Lower leg skin (tissue), 4 donors: Measurements from ENCODE around the gene SNX18. TPM values are rescaled to one million over a fixed set of nuclear protein-coding genes. Genes with fewer than 3 reads are reported as not detected.
A peak's percentile ranks its signal among the peaks of the same experiment; 100 is the strongest.

Experiments used
- DNase-seq, 2 donors: peaks; one replicate each; pipeline ENCODE4 v3.0.0-alpha.2; 2019; ENCODE audit warnings: low spot score in 2 of 2
- H3K4me3 ChIP-seq: fragments of 200-600 bp; sonication (generic); 2 replicates; pipeline ENCODE4 v1.5.1; 2017; ENCODE audit warnings: mild to moderate bottlenecking, low read depth; ENCODE audit not compliant: poor library complexity, severe bottlenecking
- POLR2A ChIP-seq, 2 donors: fragments of 450-650 bp; IDR thresholded peaks; one replicate each; pipeline ENCODE4 v1.6.1; 2016 to 2017; ENCODE audit warnings: antibody characterized with exemption in 2 of 2, mild to moderate bottlenecking in 1 of 2, moderate library complexity in 1 of 2
- WGBS, 2 donors: methylation state at CpG; one replicate each; pipeline ENCODE4 v1.1.5; 2018; 5-methylcytosine and 5-hydroxymethylcytosine counted together
- intact Hi-C: fragments of 100-400 bp; cut with DNase I; formaldehyde crosslinking; loops from one replicate; pipeline ENCODE4 v1.15.0; 2023; ENCODE audit warnings: low total_unique reads
- total RNA-seq, 4 donors: library from RNA; depleted of rRNA; stranded (reverse); fragments of >200 nt; gene quantifications; one replicate each; pipeline ENCODE4 v1.1.0, GENCODE V29; 2016
- TF ChIP-seq, protein P1 (sequence below), 3 donors: fragments of 450-650 bp; IDR thresholded peaks; one replicate each; pipeline ENCODE4 v1.5.1; 2016; ENCODE audit warnings: antibody characterized with exemption in 3 of 3, mild to moderate bottlenecking in 3 of 3, moderate library complexity in 2 of 3

The SNX18 gene
- total RNA-seq, 4 donors from 2014 or later, result 38.5 to 59.6 (median 51.2) TPM

DNA sequence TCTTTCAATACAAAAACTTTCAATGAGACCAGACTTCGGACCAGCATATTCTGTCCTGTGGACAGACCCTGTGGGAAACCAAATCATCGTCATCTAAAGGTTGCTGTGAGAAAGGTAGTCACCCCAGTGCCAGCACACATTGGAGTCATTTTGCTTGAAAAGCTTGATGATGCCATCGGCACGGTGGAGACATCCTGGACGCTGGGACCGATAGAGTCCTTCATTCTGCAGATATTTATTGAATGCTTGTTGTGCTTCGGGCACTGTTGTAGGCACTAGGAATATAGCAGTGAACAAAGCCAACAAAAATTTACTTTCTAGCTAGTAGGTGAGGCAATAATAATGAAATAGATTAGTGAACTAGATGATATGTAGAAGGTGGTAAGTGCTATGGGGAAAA is 34.9 kb downstream of the SNX18 start:
- WGBS, 2 donors, result 96 to 98% methylated on average over 7 of the region's 7 CpGs
- peak in 1 of 2 donors; percentile 17 for DNase-seq
- TF ChIP-seq POLR2A (IDR thresholded peaks at IDR 0.05), result no peak
- TF ChIP-seq, protein P1, sequence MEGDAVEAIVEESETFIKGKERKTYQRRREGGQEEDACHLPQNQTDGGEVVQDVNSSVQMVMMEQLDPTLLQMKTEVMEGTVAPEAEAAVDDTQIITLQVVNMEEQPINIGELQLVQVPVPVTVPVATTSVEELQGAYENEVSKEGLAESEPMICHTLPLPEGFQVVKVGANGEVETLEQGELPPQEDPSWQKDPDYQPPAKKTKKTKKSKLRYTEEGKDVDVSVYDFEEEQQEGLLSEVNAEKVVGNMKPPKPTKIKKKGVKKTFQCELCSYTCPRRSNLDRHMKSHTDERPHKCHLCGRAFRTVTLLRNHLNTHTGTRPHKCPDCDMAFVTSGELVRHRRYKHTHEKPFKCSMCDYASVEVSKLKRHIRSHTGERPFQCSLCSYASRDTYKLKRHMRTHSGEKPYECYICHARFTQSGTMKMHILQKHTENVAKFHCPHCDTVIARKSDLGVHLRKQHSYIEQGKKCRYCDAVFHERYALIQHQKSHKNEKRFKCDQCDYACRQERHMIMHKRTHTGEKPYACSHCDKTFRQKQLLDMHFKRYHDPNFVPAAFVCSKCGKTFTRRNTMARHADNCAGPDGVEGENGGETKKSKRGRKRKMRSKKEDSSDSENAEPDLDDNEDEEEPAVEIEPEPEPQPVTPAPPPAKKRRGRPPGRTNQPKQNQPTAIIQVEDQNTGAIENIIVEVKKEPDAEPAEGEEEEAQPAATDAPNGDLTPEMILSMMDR (IDR thresholded peaks at IDR 0.05), result no peak

GRCh38 chr5:54553659-54554207 is 36.2 kb downstream of the SNX18 start:
- peak in 1 of 2 donors; percentile 59 for DNase-seq
- TF ChIP-seq, protein P1 (IDR thresholded peaks at IDR 0.05), result no peak
- no peak for TF ChIP-seq POLR2A (IDR thresholded peaks at IDR 0.05)
- WGBS, 2 donors, result 75 to 79% methylated on average over 4 of the region's 4 CpGs
- intact Hi-C loops, result no loop called here
- H3K4me3 ChIP-seq, result no peak overlapping the region

More for the DNA sequence above, 34.9 kb downstream of the SNX18 start:
- no peak overlapping the region for H3K4me3 ChIP-seq
- intact Hi-C loops, result no loop called here

GRCh38 chr5:54556141-54556540 is 38.6 kb downstream of the SNX18 start:
- intact Hi-C loops, result no loop called here
- WGBS, 2 donors, result 61 to 78% methylated on average over 3 of the region's 3 CpGs

DNA sequence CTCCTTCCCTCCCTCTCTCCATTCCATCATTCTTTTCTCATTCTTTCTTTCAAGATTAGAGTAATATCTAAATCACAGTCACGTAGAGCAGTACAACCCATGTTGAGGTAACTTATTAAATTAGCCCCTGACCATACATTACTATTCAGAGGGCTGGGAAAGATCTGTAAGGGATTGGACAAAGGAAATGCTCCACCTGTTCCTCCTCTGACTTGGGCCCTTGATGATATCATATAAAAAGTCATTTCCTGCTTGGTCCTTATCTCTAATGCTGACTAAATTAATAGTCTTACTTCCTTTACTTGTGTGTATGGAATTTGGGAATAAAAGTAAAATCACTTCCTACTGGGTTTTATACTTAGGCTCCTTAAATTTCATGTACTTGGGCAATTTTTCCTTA is 40.8 kb downstream of the SNX18 start:
- no peak for DNase-seq
- TF ChIP-seq, protein P1 (IDR thresholded peaks at IDR 0.05), result no peak
- WGBS, 2 donors, result 80 to 92% methylated on average over 1 of the region's 1 CpG

More at GRCh38 chr5:54556141-54556540, 38.6 kb downstream of the SNX18 start:
- DNase-seq, result peak in 1 of 2 donors; percentile 56
- no peak overlapping the region for H3K4me3 ChIP-seq
- no peak for TF ChIP-seq POLR2A (IDR thresholded peaks at IDR 0.05)
- TF ChIP-seq, protein P1 (IDR thresholded peaks at IDR 0.05), result no peak

DNA sequence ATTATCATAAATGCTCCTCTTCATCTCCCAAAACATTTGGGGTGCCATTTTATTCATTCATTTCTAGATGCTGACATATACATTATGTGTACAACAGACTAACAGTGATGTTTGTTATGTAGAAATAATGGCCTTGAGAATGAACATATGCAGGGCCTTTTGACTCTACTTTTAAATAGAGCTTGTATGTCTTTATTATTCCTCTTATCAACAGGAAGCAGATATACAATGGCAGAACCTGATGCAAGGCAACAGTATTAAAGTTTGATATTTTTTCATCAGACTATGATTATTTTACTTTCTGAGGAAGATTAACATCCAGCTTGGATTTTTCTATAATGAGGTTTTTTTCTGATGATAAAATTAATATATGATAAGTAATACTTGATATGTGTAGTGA is 44.1 kb downstream of the SNX18 start:
- DNase-seq, result no peak
- intact Hi-C loops, result no loop called here
- TF ChIP-seq, protein P1 (IDR thresholded peaks at IDR 0.05), result no peak
- no peak overlapping the region for H3K4me3 ChIP-seq

More for the DNA sequence above, 40.8 kb downstream of the SNX18 start:
- intact Hi-C loops, result no loop called here
- H3K4me3 ChIP-seq, result no peak overlapping the region
